HepG2 (cell line): ENCODE measurements around the gene RHBDL3. TPM values are rescaled to one million over a fixed set of nuclear protein-coding genes. Genes with fewer than 3 reads are reported as not detected.

Experiments used
- AKAP8 ChIP-seq: sonication (generic); formaldehyde crosslinking; IDR thresholded peaks from 2 replicates; pipeline ENCODE4 v1.5.1; 2020; ENCODE audit warnings: mild to moderate bottlenecking, missing genetic modification reagents
- FOXA1 ChIP-seq, 2 experiments: fragments of 450-650 bp in 1 of 2; sonication (generic) in 1 of 2; formaldehyde crosslinking in 1 of 2; IDR thresholded peaks; 2 replicates each; pipeline versions ENCODE4 v1.4.0 to v1.6.1; 2016 to 2020; ENCODE audit warnings: missing genetic modification reagents in 1 of 2
- HNF1B ChIP-seq: sonication (generic); formaldehyde crosslinking; IDR thresholded peaks from 2 replicates; pipeline ENCODE4 v1.5.1; 2020; ENCODE audit warnings: mild to moderate bottlenecking, moderate library complexity, missing genetic modification reagents
- NFE2L2 ChIP-seq: fragments of 150-350 bp; IDR thresholded peaks from 2 replicates; pipeline ENCODE4 v1.6.1; 2014; ENCODE audit warnings: low read length
- PHF8 ChIP-seq: sonication (generic); formaldehyde crosslinking; IDR thresholded peaks from 2 replicates; pipeline ENCODE4 v1.5.0; 2020; ENCODE audit warnings: missing genetic modification reagents
- RNF2 ChIP-seq: fragments of 450-650 bp; conservative IDR thresholded peaks from 2 replicates; pipeline ENCODE4 v1.6.1; 2016; ENCODE audit warnings: low read depth
- SRSF9 ChIP-seq: fragments of 200-400 bp; formaldehyde crosslinking; IDR thresholded peaks from 2 replicates; pipeline ENCODE4 v1.6.1; 2018; ENCODE audit warnings: borderline replicate concordance, mild to moderate bottlenecking, low read depth, low read length; ENCODE audit not compliant: insufficient read depth, poor library complexity, severe bottlenecking
- SSRP1 ChIP-seq: IDR thresholded peaks from 2 replicates; pipeline ENCODE4 v1.6.1; 2016; ENCODE audit warnings: control low read depth
- XRCC5 ChIP-seq: fragments of 200-400 bp; formaldehyde crosslinking; optimal IDR thresholded peaks from 2 replicates; pipeline ENCODE3; 2017; ENCODE audit warnings: mild to moderate bottlenecking, low read length
- ZNF10 ChIP-seq: sonication (generic); formaldehyde crosslinking; IDR thresholded peaks from 2 replicates; pipeline ENCODE4 v1.4.0; 2020; ENCODE audit warnings: mild to moderate bottlenecking, low read depth, missing genetic modification reagents, borderline replicate concordance
- ZNF816 ChIP-seq: sonication (generic); formaldehyde crosslinking; IDR thresholded peaks from 2 replicates; pipeline ENCODE4 v1.8.0; 2022; ENCODE audit warnings: missing genetic modification reagents, mild to moderate bottlenecking, borderline replicate concordance
- ZNF841 ChIP-seq: sonication (generic); formaldehyde crosslinking; IDR thresholded peaks from 2 replicates; pipeline ENCODE4 v1.8.1; 2023; ENCODE audit warnings: missing genetic modification reagents, borderline replicate concordance
- polyA plus RNA-seq, 8 experiments: library from polyadenylated mRNA; depleted of rRNA in 3 of 8; stranded (reverse) in 7 of 8; unstranded in 1 of 8; fragments of >200 nt; fragmentation: Illumina TruSeq in 4 of 8; extraction: Trizol in 4 of 8; gene quantifications; 2 replicates each; pipeline versions ENCODE4 v1.2.1 to v1.2.3, GENCODE V29; 2011 to 2016; ENCODE audit warnings: low read depth in 4 of 8, missing spikeins in 1 of 8, mixed read lengths in 1 of 8; ENCODE audit not compliant: insufficient read depth in 1 of 8
- total RNA-seq, 5 experiments: library from RNA; depleted of rRNA; stranded (reverse); fragments of >200 nt; fragmentation: Illumina TruSeq; extraction: Trizol; gene quantifications; 2 replicates each; pipeline ENCODE4 v1.2.3, GENCODE V29; 2016; ENCODE audit warnings: low read depth in 1 of 5
- TF ChIP-seq, protein P1 (sequence below): sonication (generic); formaldehyde crosslinking; IDR thresholded peaks from 2 replicates; pipeline ENCODE4 v1.5.0; 2020; ENCODE audit warnings: mild to moderate bottlenecking, missing genetic modification reagents
- TF ChIP-seq, protein P2 (sequence below): IDR thresholded peaks from 2 replicates; pipeline ENCODE4 v1.6.1; 2012; ENCODE audit warnings: low read depth, low read length, improper control_type of control experiment
- TF ChIP-seq, protein P3 (sequence below): sonication (generic); formaldehyde crosslinking; IDR thresholded peaks from 2 replicates; pipeline ENCODE4 v1.4.0; 2020; ENCODE audit warnings: missing genetic modification reagents, borderline replicate concordance

RHBDL3 gene
- total and polyA plus RNA-seq, 2 of the 13 experiments (the other 11 are each of a cell fraction or from before 2014, with no cell fraction given), result 0.09 TPM; not detected in 1

DNA sequence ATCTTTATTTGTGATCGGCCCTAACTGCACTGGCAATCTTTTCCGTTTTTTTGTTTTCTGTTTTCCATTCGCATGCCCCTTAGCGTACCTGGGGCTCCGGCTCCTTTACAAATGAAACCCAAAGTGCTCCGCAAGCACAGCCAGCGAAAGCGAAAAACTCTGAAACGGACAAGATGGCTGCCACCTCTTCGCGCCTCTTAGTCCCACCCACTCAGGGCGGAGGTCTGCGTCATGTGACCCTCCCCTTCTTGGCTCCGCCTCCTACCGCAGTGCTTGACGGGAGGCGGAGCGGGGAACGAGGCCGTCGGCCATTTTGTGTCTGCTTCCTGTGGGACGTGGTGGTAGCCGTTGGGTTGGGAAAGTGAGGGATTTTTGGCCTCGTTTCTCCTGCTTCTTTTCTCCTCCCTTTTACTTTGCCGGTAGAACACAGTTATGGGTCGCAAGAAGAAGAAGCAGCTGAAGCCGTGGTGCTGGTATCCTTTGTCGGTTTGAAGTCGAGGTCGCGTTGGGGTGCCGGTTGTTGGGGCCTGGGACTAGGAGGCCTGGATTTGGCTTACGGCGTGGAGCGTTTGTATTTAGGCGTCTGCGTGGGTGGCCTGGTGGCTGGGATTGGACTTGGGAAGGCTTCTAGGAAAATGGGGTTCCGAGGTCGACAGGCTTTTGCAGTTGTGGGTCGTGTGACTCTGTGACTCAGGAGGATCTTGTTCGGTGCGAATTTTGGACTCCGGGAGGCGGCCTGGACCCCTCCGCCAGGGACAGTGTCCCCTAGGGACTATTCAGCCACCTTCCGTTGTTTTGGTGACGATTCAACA, 84.4 kb downstream of the RHBDL3 start, which contains the start of gene ZNF207 (continued):
- TF ChIP-seq ZNF10 (no peak), RNF2 (peak; percentile 39; the same call in 1 of the 2 replicates), SSRP1 (CRISPR knock-in tag) (no peak), SRSF9 (no peak), PHF8 (peak; percentile 95), AKAP8 (CRISPR knock-in tag) (no peak), HNF1B (CRISPR knock-in tag) (peak; percentile 63), ZNF841 (CRISPR knock-in tag) (no peak), FOXA1 (IDR thresholded peaks at IDR 0.05) (no peak), FOXA1 (CRISPR knock-in tag; IDR thresholded peaks at IDR 0.05) (no peak), ZNF816 (CRISPR knock-in tag) (no peak), XRCC5 (no peak), NFE2L2 (no peak)
- TF ChIP-seq, protein P1, sequence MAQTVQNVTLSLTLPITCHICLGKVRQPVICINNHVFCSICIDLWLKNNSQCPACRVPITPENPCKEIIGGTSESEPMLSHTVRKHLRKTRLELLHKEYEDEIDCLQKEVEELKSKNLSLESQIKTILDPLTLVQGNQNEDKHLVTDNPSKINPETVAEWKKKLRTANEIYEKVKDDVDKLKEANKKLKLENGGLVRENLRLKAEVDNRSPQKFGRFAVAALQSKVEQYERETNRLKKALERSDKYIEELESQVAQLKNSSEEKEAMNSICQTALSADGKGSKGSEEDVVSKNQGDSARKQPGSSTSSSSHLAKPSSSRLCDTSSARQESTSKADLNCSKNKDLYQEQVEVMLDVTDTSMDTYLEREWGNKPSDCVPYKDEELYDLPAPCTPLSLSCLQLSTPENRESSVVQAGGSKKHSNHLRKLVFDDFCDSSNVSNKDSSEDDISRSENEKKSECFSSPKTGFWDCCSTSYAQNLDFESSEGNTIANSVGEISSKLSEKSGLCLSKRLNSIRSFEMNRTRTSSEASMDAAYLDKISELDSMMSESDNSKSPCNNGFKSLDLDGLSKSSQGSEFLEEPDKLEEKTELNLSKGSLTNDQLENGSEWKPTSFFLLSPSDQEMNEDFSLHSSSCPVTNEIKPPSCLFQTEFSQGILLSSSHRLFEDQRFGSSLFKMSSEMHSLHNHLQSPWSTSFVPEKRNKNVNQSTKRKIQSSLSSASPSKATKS (CRISPR knock-in tag), result 0 out of 2 replicates have a peak, but pooled peaks have one; percentile 52
- TF ChIP-seq, protein P2, sequence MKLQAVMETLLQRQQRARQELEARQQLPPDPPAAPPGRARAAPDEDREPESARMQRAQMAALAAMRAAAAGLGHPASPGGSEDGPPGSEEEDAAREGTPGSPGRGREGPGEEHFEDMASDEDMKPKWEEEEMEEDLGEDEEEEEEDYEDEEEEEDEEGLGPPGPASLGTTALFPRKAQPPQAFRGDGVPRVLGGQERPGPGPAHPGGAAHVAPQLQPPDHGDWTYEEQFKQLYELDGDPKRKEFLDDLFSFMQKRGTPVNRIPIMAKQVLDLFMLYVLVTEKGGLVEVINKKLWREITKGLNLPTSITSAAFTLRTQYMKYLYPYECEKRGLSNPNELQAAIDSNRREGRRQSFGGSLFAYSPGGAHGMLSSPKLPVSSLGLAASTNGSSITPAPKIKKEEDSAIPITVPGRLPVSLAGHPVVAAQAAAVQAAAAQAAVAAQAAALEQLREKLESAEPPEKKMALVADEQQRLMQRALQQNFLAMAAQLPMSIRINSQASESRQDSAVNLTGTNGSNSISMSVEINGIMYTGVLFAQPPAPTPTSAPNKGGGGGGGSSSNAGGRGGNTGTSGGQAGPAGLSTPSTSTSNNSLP, result no peak
- TF ChIP-seq, protein P3, sequence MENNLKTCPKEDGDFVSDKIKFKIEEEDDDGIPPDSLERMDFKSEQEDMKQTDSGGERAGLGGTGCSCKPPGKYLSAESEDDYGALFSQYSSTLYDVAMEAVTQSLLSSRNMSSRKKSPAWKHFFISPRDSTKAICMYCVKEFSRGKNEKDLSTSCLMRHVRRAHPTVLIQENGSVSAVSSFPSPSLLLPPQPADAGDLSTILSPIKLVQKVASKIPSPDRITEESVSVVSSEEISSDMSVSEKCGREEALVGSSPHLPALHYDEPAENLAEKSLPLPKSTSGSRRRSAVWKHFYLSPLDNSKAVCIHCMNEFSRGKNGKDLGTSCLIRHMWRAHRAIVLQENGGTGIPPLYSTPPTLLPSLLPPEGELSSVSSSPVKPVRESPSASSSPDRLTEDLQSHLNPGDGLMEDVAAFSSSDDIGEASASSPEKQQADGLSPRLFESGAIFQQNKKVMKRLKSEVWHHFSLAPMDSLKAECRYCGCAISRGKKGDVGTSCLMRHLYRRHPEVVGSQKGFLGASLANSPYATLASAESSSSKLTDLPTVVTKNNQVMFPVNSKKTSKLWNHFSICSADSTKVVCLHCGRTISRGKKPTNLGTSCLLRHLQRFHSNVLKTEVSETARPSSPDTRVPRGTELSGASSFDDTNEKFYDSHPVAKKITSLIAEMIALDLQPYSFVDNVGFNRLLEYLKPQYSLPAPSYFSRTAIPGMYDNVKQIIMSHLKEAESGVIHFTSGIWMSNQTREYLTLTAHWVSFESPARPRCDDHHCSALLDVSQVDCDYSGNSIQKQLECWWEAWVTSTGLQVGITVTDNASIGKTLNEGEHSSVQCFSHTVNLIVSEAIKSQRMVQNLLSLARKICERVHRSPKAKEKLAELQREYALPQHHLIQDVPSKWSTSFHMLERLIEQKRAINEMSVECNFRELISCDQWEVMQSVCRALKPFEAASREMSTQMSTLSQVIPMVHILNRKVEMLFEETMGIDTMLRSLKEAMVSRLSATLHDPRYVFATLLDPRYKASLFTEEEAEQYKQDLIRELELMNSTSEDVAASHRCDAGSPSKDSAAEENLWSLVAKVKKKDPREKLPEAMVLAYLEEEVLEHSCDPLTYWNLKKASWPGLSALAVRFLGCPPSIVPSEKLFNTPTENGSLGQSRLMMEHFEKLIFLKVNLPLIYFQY (CRISPR knock-in tag), result no peak
